ENCODE measurements around the gene ITGB4. TPM values are rescaled to one million over a fixed set of nuclear protein-coding genes. Genes with fewer than 3 reads are reported as not detected.

Gene ITGB4
- total RNA-seq, 4 donors from 2014 or later = 31.1 to 66.3 (median 41.8) TPM

DNA sequence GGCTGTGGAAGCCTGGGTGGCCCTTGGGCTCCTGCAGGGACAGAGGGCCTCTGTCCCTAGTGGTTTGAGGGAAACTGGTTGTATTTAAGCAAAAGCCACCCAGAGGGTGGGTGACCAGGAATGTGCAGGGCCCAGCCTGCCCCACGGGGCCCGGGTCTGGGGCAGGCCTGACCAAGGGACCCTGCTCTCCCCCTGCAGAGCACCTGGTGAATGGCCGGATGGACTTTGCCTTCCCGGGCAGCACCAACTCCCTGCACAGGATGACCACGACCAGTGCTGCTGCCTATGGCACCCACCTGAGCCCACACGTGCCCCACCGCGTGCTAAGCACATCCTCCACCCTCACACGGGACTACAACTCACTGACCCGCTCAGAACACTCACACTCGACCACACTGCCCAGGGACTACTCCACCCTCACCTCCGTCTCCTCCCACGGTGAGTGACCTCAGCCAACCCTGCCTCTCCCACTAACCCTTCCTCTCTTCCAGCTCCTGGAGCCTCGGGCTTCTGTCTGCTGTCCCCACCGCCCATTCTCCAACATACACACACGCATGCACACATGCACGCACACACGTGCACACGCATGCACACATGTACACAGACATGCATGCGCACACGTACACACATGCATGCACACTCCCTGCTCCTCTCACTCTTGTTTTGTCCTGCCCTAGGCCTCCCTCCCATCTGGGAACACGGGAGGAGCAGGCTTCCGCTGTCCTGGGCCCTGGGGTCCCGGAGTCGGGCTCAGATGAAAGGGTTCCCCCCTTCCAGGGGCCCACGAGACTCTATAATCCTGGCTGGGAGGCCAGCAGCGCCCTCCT lies 33.3 kb downstream of the ITGB4 start:
- H3K27me3 ChIP-seq = no peaks in the 10 kb centered on the region
- ATAC-seq = no peak
- peaks cover 0 to 93% of the 10 kb centered on the region in 2 donors for H3K36me3 ChIP-seq
- H3K4me1 ChIP-seq = peaks cover 0 to 32% (median 12%) of the 10 kb centered on the region in 3 donors
- H3K9me3 ChIP-seq = no peaks in the 10 kb centered on the region
- peak overlapping the region in 1 of 2 donors; percentile 57 for H3K4me3 ChIP-seq
- WGBS, 2 donors (ENCODE audit: low coverage in 1 of 2) = 61% methylated on average over 14 of the region's 27 CpGs; no CpG with 5 or more reads in 1 of the 2 donors
- TF ChIP-seq, protein P1, sequence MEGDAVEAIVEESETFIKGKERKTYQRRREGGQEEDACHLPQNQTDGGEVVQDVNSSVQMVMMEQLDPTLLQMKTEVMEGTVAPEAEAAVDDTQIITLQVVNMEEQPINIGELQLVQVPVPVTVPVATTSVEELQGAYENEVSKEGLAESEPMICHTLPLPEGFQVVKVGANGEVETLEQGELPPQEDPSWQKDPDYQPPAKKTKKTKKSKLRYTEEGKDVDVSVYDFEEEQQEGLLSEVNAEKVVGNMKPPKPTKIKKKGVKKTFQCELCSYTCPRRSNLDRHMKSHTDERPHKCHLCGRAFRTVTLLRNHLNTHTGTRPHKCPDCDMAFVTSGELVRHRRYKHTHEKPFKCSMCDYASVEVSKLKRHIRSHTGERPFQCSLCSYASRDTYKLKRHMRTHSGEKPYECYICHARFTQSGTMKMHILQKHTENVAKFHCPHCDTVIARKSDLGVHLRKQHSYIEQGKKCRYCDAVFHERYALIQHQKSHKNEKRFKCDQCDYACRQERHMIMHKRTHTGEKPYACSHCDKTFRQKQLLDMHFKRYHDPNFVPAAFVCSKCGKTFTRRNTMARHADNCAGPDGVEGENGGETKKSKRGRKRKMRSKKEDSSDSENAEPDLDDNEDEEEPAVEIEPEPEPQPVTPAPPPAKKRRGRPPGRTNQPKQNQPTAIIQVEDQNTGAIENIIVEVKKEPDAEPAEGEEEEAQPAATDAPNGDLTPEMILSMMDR (IDR thresholded peaks at IDR 0.05) = no peak
- no peak for TF ChIP-seq EP300 (IDR thresholded peaks at IDR 0.05)
- no peak for TF ChIP-seq POLR2AphosphoS5 (IDR thresholded peaks at IDR 0.05)
- no peak for TF ChIP-seq POLR2A (IDR thresholded peaks at IDR 0.05)
- peak overlapping the region in 2 of 4 donors; percentile 65 to 83 for H3K27ac ChIP-seq

DNA sequence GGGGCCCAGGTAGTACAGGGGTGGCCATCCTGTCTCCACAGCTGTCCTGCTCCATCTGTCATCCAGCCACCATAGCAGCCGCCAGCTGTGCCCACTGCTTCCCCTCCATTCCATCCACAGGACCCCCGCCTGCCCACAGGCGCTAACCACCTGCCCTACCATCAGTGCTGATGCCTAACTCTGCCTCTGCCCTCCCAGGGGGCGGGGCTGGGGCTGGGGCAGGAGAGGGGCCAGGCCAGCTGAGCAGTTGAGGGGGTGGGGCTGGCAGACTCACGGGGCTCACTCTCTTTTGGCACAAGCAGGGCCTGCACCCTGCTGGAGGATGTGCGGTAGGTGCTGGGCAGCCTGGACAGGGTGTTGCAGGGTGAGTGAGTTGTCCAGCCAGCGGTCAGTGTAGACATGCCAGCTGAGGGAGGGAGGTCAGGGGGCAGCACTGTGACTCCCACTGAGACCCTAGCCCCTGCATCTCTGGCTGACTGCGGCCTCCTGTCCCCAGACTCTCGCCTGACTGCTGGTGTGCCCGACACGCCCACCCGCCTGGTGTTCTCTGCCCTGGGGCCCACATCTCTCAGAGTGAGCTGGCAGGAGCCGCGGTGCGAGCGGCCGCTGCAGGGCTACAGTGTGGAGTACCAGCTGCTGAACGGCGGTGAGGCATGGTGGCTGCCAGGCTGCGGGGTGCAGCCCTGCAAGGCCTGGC lies 34.1 kb downstream of the ITGB4 start:
- peaks cover 0 to 96% of the 10 kb centered on the region in 2 donors for H3K36me3 ChIP-seq
- H3K4me3 ChIP-seq = no peak overlapping the region
- 60% methylated on average over 1 of the region's 20 CpGs; no CpG with 5 or more reads in 1 of the 2 donors for WGBS, 2 donors (ENCODE audit: low coverage in 1 of 2)
- no peaks in the 10 kb centered on the region for H3K27me3 ChIP-seq
- no peaks in the 10 kb centered on the region for H3K9me3 ChIP-seq
- H3K4me1 ChIP-seq = peaks cover 0 to 25% (median 12%) of the 10 kb centered on the region in 3 donors
- no peak overlapping the region for H3K27ac ChIP-seq
- ATAC-seq = no peak
- TF ChIP-seq EP300 (IDR thresholded peaks at IDR 0.05) = no peak
- TF ChIP-seq POLR2AphosphoS5 (IDR thresholded peaks at IDR 0.05) = no peak
- TF ChIP-seq, protein P1 (IDR thresholded peaks at IDR 0.05) = no peak
- no peak for TF ChIP-seq POLR2A (IDR thresholded peaks at IDR 0.05)

DNA sequence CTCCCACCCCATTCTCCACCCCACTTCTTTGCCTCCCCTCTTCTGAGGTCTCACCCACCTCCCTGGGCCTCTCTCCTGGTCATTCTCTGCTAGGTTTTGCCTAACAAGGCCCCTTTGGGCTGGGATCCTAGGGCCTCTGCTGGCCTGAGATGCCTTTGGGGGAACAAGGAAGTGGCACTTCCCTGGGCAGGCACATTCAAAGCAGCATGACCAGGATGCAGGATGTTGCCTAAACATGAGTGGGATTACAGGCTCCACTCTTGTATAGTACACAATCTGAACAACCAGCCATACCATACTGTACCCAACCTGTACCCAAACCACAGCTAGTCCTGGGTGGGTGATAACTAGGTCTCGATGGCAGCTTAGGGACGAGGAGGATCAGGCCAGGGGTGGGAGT lies 34.7 kb downstream of the ITGB4 start:
- Histone ChIP-seq H3K27me3 (no peaks in the 10 kb centered on the region), H3K27ac (no peak overlapping the region), H3K4me3 (no peak overlapping the region), H3K9me3 (no peaks in the 10 kb centered on the region), H3K36me3 (peaks cover 0 to 93% of the 10 kb centered on the region in 2 donors), H3K4me1 (peaks cover 0 to 25% (median 12%) of the 10 kb centered on the region in 3 donors)
- no peak for ATAC-seq
- WGBS, 2 donors (ENCODE audit: low coverage in 1 of 2) = no CpG with 5 or more reads among the region's 2 CpGs
- no peak for TF ChIP-seq EP300 (IDR thresholded peaks at IDR 0.05)
- TF ChIP-seq, protein P1 (IDR thresholded peaks at IDR 0.05) = no peak
- no peak for TF ChIP-seq POLR2AphosphoS5 (IDR thresholded peaks at IDR 0.05)
- TF ChIP-seq POLR2A (IDR thresholded peaks at IDR 0.05) = no peak

DNA sequence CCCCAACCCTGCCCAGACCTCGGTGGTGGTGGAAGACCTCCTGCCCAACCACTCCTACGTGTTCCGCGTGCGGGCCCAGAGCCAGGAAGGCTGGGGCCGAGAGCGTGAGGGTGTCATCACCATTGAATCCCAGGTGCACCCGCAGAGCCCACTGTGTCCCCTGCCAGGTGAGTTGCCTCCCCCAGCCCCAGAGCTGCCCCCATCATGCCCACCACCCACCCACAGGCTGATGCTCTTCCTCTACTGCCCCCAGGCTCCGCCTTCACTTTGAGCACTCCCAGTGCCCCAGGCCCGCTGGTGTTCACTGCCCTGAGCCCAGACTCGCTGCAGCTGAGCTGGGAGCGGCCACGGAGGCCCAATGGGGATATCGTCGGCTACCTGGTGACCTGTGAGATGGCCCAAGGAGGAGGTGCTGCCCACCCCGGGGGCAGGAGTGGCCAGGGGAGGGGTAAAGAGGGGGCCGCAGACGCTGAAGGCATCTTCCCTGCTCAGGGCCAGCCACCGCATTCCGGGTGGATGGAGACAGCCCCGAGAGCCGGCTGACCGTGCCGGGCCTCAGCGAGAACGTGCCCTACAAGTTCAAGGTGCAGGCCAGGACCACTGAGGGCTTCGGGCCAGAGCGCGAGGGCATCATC lies 35.3 kb downstream of the ITGB4 start:
- peaks cover 0 to 90% of the 10 kb centered on the region in 2 donors for H3K36me3 ChIP-seq
- no peak for ATAC-seq
- TF ChIP-seq, protein P1 (IDR thresholded peaks at IDR 0.05) = no peak
- TF ChIP-seq POLR2A (IDR thresholded peaks at IDR 0.05) (no peak), POLR2AphosphoS5 (IDR thresholded peaks at IDR 0.05) (no peak), EP300 (IDR thresholded peaks at IDR 0.05) (no peak)
- H3K4me1 ChIP-seq = peaks cover 0 to 25% (median 12%) of the 10 kb centered on the region in 3 donors
- no peak overlapping the region for H3K4me3 ChIP-seq
- H3K9me3 ChIP-seq = no peaks in the 10 kb centered on the region
- no peak overlapping the region for H3K27ac ChIP-seq
- no CpG with 5 or more reads among the region's 29 CpGs for WGBS, 2 donors (ENCODE audit: low coverage in 1 of 2)
- H3K27me3 ChIP-seq = no peaks in the 10 kb centered on the region

All from gastroesophageal sphincter (tissue), 4 donors.